Transverse colon (tissue), 4 donors: Measurements from ENCODE around the gene TMOD1. TPM values are rescaled to one million over a fixed set of nuclear protein-coding genes. Genes with fewer than 3 reads are reported as not detected.

Experiments used
- DNase-seq: peaks from one replicate; pipeline ENCODE4 v3.0.0-alpha.2; 2019
- H3K27ac ChIP-seq, 4 donors: fragments of 200-600 bp; sonication (generic); 2 replicates each; pipeline ENCODE4 v1.5.1; 2016 to 2018; ENCODE audit warnings: inconsistent platforms in 4 of 4
- H3K27me3 ChIP-seq: fragments of 200-600 bp; sonication (generic); 2 replicates; pipeline ENCODE4 v1.5.1; 2017; ENCODE audit warnings: inconsistent platforms
- H3K36me3 ChIP-seq, 4 donors: fragments of 200-600 bp; sonication (generic); 2 replicates each; pipeline ENCODE4 v1.5.1; 2017 to 2019; ENCODE audit warnings: inconsistent platforms in 4 of 4
- H3K4me1 ChIP-seq, 4 donors: fragments of 200-600 bp; sonication (generic); 2 replicates each; pipeline ENCODE4 v1.5.1; 2017 to 2020; ENCODE audit warnings: inconsistent platforms in 4 of 4
- H3K4me3 ChIP-seq, 4 donors: fragments of 200-600 bp; sonication (generic); 1 replicate in 1 of 4; 2 replicates in 3 of 4; pipeline versions ENCODE4 v1.5.1 to v1.6.1; 2017 to 2019; ENCODE audit warnings: inconsistent platforms in 4 of 4
- H3K9me3 ChIP-seq, 2 donors: fragments of 200-600 bp; sonication (generic); 2 replicates each; pipeline ENCODE4 v1.5.1; 2017 to 2019; ENCODE audit warnings: inconsistent platforms in 2 of 2
- CTCF ChIP-seq, 5 experiments: fragments of 200-600 bp in 3 of 5; fragments of 450-650 bp in 2 of 5; sonication (generic) in 3 of 5; IDR thresholded peaks; 1 replicate in 2 of 5; 2 replicates in 3 of 5; pipeline ENCODE4 v1.5.1; 2016 to 2017; ENCODE audit warnings: antibody characterized with exemption in 5 of 5, inconsistent platforms in 3 of 5, mild to moderate bottlenecking in 2 of 5, moderate library complexity in 1 of 5
- EP300 ChIP-seq: sonication (generic); formaldehyde crosslinking; IDR thresholded peaks from one replicate; pipeline ENCODE4 v1.6.1; 2017; ENCODE audit warnings: antibody characterized with exemption, low read depth
- POLR2A ChIP-seq: fragments of 450-650 bp; IDR thresholded peaks from one replicate; pipeline ENCODE4 v1.6.1; 2016; ENCODE audit warnings: antibody characterized with exemption, mild to moderate bottlenecking, moderate library complexity
- POLR2AphosphoS5 ChIP-seq, 3 donors: sonication (generic); formaldehyde crosslinking; IDR thresholded peaks; one replicate each; pipeline ENCODE4 v1.6.1; 2016; ENCODE audit warnings: antibody characterized with exemption in 3 of 3
- WGBS, 2 donors: methylation state at CpG; one replicate each; pipeline ENCODE4 v1.1.5; 2018; ENCODE audit warnings: low coverage in 1 of 2; 5-methylcytosine and 5-hydroxymethylcytosine counted together
- in situ Hi-C, 4 donors: fragments of 200-750 bp; cut with MboI; loops; one replicate each; pipeline versions ENCODE4 v1.15.0 to v1.15.1; 2017; ENCODE audit warnings: low sequenced_read_pairs in 3 of 4, low pct_ligation_motif_present in 1 of 4, low pct_unique_long_range_greater_than_20kb in 1 of 4
- intact Hi-C: fragments of 100-400 bp; cut with DNase I; formaldehyde crosslinking; loops from one replicate; pipeline ENCODE4 v1.15.1; 2023; ENCODE audit warnings: low total_unique reads
- total RNA-seq, 4 donors: library from RNA; depleted of rRNA; stranded (reverse); fragments of >200 nt; gene quantifications; one replicate each; pipeline ENCODE4 v1.1.0, GENCODE V29; 2016

Gene TMOD1
- total RNA-seq, 4 donors from 2014 or later, result 4.2 to 11.6 (median 7.1) TPM

- H3K4me3 ChIP-seq, result no peak overlapping the region
- no peaks in the 10 kb centered on the region for H3K36me3 ChIP-seq
- TF ChIP-seq POLR2AphosphoS5 (IDR thresholded peaks at IDR 0.05) (no peak), EP300 (no peak)
- DNase-seq, result no peak
- in situ Hi-C loops, result no loop called here
- H3K27ac ChIP-seq, result no peak overlapping the region
- H3K9me3 ChIP-seq, result no peaks in the 10 kb centered on the region
- WGBS, 2 donors, result 83 to 93% methylated on average over 2 to 7 of the region's 7 CpGs
- H3K27me3 ChIP-seq, result no peaks in the 10 kb centered on the region
- peaks cover under 1 to 16% (median 8%) of the 10 kb centered on the region in 4 donors for H3K4me1 ChIP-seq
- intact Hi-C loops, result no loop called here
These were observed 25.6 kb downstream of the TMOD1 start for GRCh38 chr9:97526895-97527575.

- no peak for DNase-seq
- H3K27ac ChIP-seq, result peak overlapping the region in 3 of 4 donors; percentile 67 to 87 (median 68)
- intact Hi-C loops, result no loop called here
- TF ChIP-seq POLR2AphosphoS5 (IDR thresholded peaks at IDR 0.05) (no peak), POLR2A (no peak), EP300 (no peak), CTCF (IDR thresholded peaks at IDR 0.05) (no peak)
- in situ Hi-C loops, result no loop called here
- H3K36me3 ChIP-seq, result no peaks in the 10 kb centered on the region
- no peaks in the 10 kb centered on the region for H3K27me3 ChIP-seq
- no peak overlapping the region for H3K4me3 ChIP-seq
- peaks cover 4 to 23% (median 10%) of the 10 kb centered on the region in 4 donors for H3K4me1 ChIP-seq
- H3K9me3 ChIP-seq, result no peaks in the 10 kb centered on the region
- 87 to 100% methylated on average over 1 to 18 of the region's 18 CpGs for WGBS, 2 donors
These were observed 26.4 kb downstream of the TMOD1 start for GRCh38 chr9:97527626-97528528.

GRCh38 chr9:97528529-97529230 is 27.2 kb downstream of the TMOD1 start:
- Histone ChIP-seq H3K36me3 (no peaks in the 10 kb centered on the region), H3K4me1 (peaks cover 4 to 23% (median 10%) of the 10 kb centered on the region in 4 donors), H3K27ac (peak overlapping the region; percentile 58 to 87 (median 68)), H3K4me3 (no peak overlapping the region), H3K9me3 (no peaks in the 10 kb centered on the region), H3K27me3 (no peaks in the 10 kb centered on the region)
- in situ Hi-C loops, result no loop called here
- DNase-seq, result no peak
- WGBS, 2 donors, result 85% methylated on average over 8 of the region's 8 CpGs; no CpG with 5 or more reads in 1 of the 2 donors
- TF ChIP-seq EP300 (no peak), POLR2A (no peak), CTCF (IDR thresholded peaks at IDR 0.05) (no peak), POLR2AphosphoS5 (IDR thresholded peaks at IDR 0.05) (no peak)
- intact Hi-C loops, result no loop called here

- in situ Hi-C loops (no loop called here), intact Hi-C loops (no loop called here)
- Histone ChIP-seq H3K27ac (peak overlapping the region; percentile 58 to 87 (median 68)), H3K36me3 (no peaks in the 10 kb centered on the region), H3K4me3 (no peak overlapping the region), H3K27me3 (no peaks in the 10 kb centered on the region), H3K9me3 (no peaks in the 10 kb centered on the region), H3K4me1 (peaks cover 4 to 23% (median 10%) of the 10 kb centered on the region in 4 donors)
- TF ChIP-seq POLR2A, result no peak
- peak; percentile 37 to 70 (median 60) for TF ChIP-seq POLR2AphosphoS5 (IDR thresholded peaks at IDR 0.05)
- no peak for DNase-seq
- WGBS, 2 donors, result 53 to 66% methylated on average over 4 to 11 of the region's 11 CpGs
These were observed 28.1 kb downstream of the TMOD1 start for GRCh38 chr9:97529363-97530076.
